ENCODE data around the gene SLC12A8.

SLC12A8 gene

GRCh38 chr3:125206934-125207333, 5.6 kb downstream of the SLC12A8 start:
- H3K4me3 ChIP-seq (ENCODE audit: low read depth, low read length), result no peak overlapping the region
- DNase-seq, result no peak
- H3K27me3 ChIP-seq, result no peaks in the 10 kb centered on the region
- no peaks in the 10 kb centered on the region for H3K9me3 ChIP-seq
- TF ChIP-seq CTCF (IDR thresholded peaks at IDR 0.05; ENCODE audit: low read depth, low read length), result no peak
- H3K4me1 ChIP-seq, result no peaks in the 10 kb centered on the region; the same call in 1 of the 2 replicates
- no peaks in the 10 kb centered on the region for H3K36me3 ChIP-seq

- Histone ChIP-seq H3K9me3 (no peaks in the 10 kb centered on the region), H3K4me3 (ENCODE audit: low read depth, low read length) (no peak overlapping the region), H3K36me3 (no peaks in the 10 kb centered on the region), H3K4me1 (no peaks in the 10 kb centered on the region; the same call in 1 of the 2 replicates), H3K27me3 (no peaks in the 10 kb centered on the region)
- no peak for TF ChIP-seq CTCF (IDR thresholded peaks at IDR 0.05; ENCODE audit: low read depth, low read length)
- no peak for DNase-seq
These were observed 8.8 kb downstream of the SLC12A8 start for GRCh38 chr3:125203731-125204130.

- Histone ChIP-seq H3K27me3 (no peaks in the 10 kb centered on the region), H3K4me3 (ENCODE audit: low read depth, low read length) (no peak overlapping the region), H3K9me3 (no peaks in the 10 kb centered on the region), H3K4me1 (no peaks in the 10 kb centered on the region; the same call in 1 of the 2 replicates), H3K36me3 (no peaks in the 10 kb centered on the region)
- DNase-seq, result no peak
- TF ChIP-seq CTCF (IDR thresholded peaks at IDR 0.05; ENCODE audit: low read depth, low read length), result peak; percentile 42
These were observed 10.4 kb downstream of the SLC12A8 start for GRCh38 chr3:125202197-125202596.

GRCh38 chr3:125200731-125201139, 11.8 kb downstream of the SLC12A8 start:
- H3K36me3 ChIP-seq, result no peaks in the 10 kb centered on the region
- no peaks in the 10 kb centered on the region; the same call in 1 of the 2 replicates for H3K4me1 ChIP-seq
- no peak overlapping the region for H3K4me3 ChIP-seq (ENCODE audit: low read depth, low read length)
- H3K27me3 ChIP-seq, result no peaks in the 10 kb centered on the region
- DNase-seq, result no peak
- no peak for TF ChIP-seq CTCF (IDR thresholded peaks at IDR 0.05; ENCODE audit: low read depth, low read length)
- H3K9me3 ChIP-seq, result no peaks in the 10 kb centered on the region

GRCh38 chr3:125194849-125195601, 17.5 kb downstream of the SLC12A8 start:
- TF ChIP-seq CTCF (IDR thresholded peaks at IDR 0.05; ENCODE audit: low read depth, low read length), result peak; percentile 12; the same call in 1 of the 2 replicates
- no peaks in the 10 kb centered on the region for H3K4me1 ChIP-seq
- no peaks in the 10 kb centered on the region for H3K36me3 ChIP-seq
- H3K27me3 ChIP-seq, result no peaks in the 10 kb centered on the region
- H3K4me3 ChIP-seq (ENCODE audit: low read depth, low read length), result no peak overlapping the region
- no peak for DNase-seq
- no peaks in the 10 kb centered on the region for H3K9me3 ChIP-seq

- no peaks in the 10 kb centered on the region for H3K27me3 ChIP-seq
- no peaks in the 10 kb centered on the region for H3K36me3 ChIP-seq
- no peak overlapping the region for H3K4me3 ChIP-seq (ENCODE audit: low read depth, low read length)
- TF ChIP-seq CTCF (IDR thresholded peaks at IDR 0.05; ENCODE audit: low read depth, low read length), result no peak
- H3K4me1 ChIP-seq, result no peaks in the 10 kb centered on the region
- no peak for DNase-seq
- H3K9me3 ChIP-seq, result no peaks in the 10 kb centered on the region
These were observed 18.3 kb downstream of the SLC12A8 start for GRCh38 chr3:125194061-125194848.
